ENCODE measurements around the gene EXOC3. TPM values are rescaled to one million over a fixed set of nuclear protein-coding genes. Genes with fewer than 3 reads are reported as not detected.
A peak's percentile ranks its signal among the peaks of the same experiment; 100 is the strongest.

EXOC3 gene
- total RNA-seq, 1 experiment from 2014 or later = 52.4 TPM

GRCh38 chr5:471750-472058 lies 28.7 kb downstream of the EXOC3 start:
- BruUV-seq (replicated peaks) = no TSS peak
- TF ChIP-seq EZH2phosphoT487 (IDR thresholded peaks at IDR 0.05; ENCODE audit: borderline replicate concordance) (no peak), POLR2A (IDR thresholded peaks at IDR 0.05; ENCODE audit: borderline replicate concordance, extremely low read depth, insufficient read depth, insufficient read length) (no peak), EZH2 (IDR thresholded peaks at IDR 0.05) (no peak), POLR2AphosphoS5 (IDR thresholded peaks at IDR 0.05; ENCODE audit: low read depth, low read length) (no peak), ZBTB33 (IDR thresholded peaks at IDR 0.05; ENCODE audit: extremely low read depth, insufficient replicate concordance, low read length) (no peak), ATF3 (IDR thresholded peaks at IDR 0.05) (no peak), EGR1 (IDR thresholded peaks at IDR 0.05; ENCODE audit: low read depth) (no peak)

More at GRCh38 chr5:471750-472058, 28.7 kb downstream of the EXOC3 start:
- no peak overlapping the region for H2AFZ ChIP-seq (ENCODE audit: low read depth, low read length, poor library complexity, severe bottlenecking)
- peak overlapping the region; percentile 77 to 82 for H3K4me3 ChIP-seq (replicated peaks in 1 of 2; ENCODE audit: low read depth in 1 of 2, low read length in 2 of 2)
- peaks cover 22% of the 10 kb centered on the region for H3K79me2 ChIP-seq (ENCODE audit: insufficient read depth, low read length)
- peaks cover 3% of the 10 kb centered on the region; the same call in 1 of the 2 replicates for H4K20me1 ChIP-seq (ENCODE audit: insufficient read depth)
- H3K9me3 ChIP-seq (ENCODE audit: control insufficient read depth in 1 of 2, insufficient read depth in 1 of 2, low read depth in 1 of 2, low read length in 2 of 2) = no peaks in the 10 kb centered on the region
- POLR2A ChIA-PET = no interaction called here
- CTCF ChIA-PET = interaction anchor here (1.9 to 2.8 kb wide), 2 partner anchors 25 to 155 kb away, joined by 9 to 11 read pairs; no protein-coding TSS in a partner anchor
- H3K9ac ChIP-seq (ENCODE audit: low read length) = peak overlapping the region; percentile 89
- intact Hi-C loops (cut with micrococcal nuclease) = no loop called here
- DNase-seq (ENCODE audit: low read depth, low spot score) (no peak), ATAC-seq (no peak)
- H3K27ac ChIP-seq (ENCODE audit: low read depth, low read length) = peak overlapping the region; percentile 85
- no peaks in the 10 kb centered on the region for H3K27me3 ChIP-seq (ENCODE audit: insufficient read depth, low read length)
- H3K4me2 ChIP-seq (ENCODE audit: low read length) = peak overlapping the region; percentile 94
- H3K4me1 ChIP-seq (ENCODE audit: control insufficient read depth in 1 of 2, insufficient read depth in 2 of 2, low read length in 2 of 2) = peaks cover 5 to 16% of the 10 kb centered on the region in 2 experiments; a peak in 3 of 4 replicates
- RAD21 ChIA-PET (ENCODE audit: low non-redundant PET in 1 of 2, low total read pairs in 2 of 2, uncharacterized antibody in 2 of 2, unreplicated experiment in 2 of 2) = no interaction called here
- no peaks in the 10 kb centered on the region for H3K9me2 ChIP-seq (ENCODE audit: insufficient read depth)
- peaks cover 3 to 5% of the 10 kb centered on the region in 2 experiments; a peak in 1 of 4 replicates for H3K36me3 ChIP-seq (ENCODE audit: control insufficient read depth in 1 of 2, insufficient read depth in 2 of 2, low read length in 2 of 2)
